GM12878 (cell line): ENCODE measurements around the gene MIR17HG. TPM values are rescaled to one million over a fixed set of nuclear protein-coding genes. Genes with fewer than 3 reads are reported as not detected.

Experiments
- ATAC-seq: fragments of 200-7000 bp; cut with Tn5 transposase; 3 replicates; pipeline ENCODE4 v1.9.1; 2020; ENCODE audit warnings: mild to moderate bottlenecking, moderate library complexity
- BruUV-seq: library from RNA; stranded (reverse); fragments of 400-500 nt; replicated peaks from 2 replicates; lab custom pipeline; 2021; lab: Mats Ljungman, UMichigan
- CTCF ChIA-PET: fragments of 300-600 bp; sonication (Branson Sonifier 250); formaldehyde crosslinking; extraction: SDS; loops from one replicate; lab custom pipeline; 2021; ENCODE audit warnings: inconsistent platforms; lab: Yijun Ruan, JAX
- POLR2A ChIA-PET: fragments of 350-600 bp; formaldehyde crosslinking; extraction: SDS; loops from one replicate; lab custom pipeline; 2021; ENCODE audit warnings: inconsistent platforms; lab: Charles Lee
- RAD21 ChIA-PET: fragments of 300-600 bp; sonication (Branson Sonifier 250); formaldehyde crosslinking; loops from one replicate; lab custom pipeline; 2023; ENCODE audit warnings: antibody characterized with exemption; ENCODE audit not compliant: unreplicated experiment; lab: Charles Lee
- SMC1A ChIA-PET: fragments of 300-600 bp; sonication (Branson Sonifier 250); formaldehyde crosslinking; loops from one replicate; lab custom pipeline; 2023; ENCODE audit not compliant: unreplicated experiment, uncharacterized antibody; lab: Charles Lee
- DNase-seq: peaks from one replicate; pipeline ENCODE4 v3.0.0-alpha.2; 2011; ENCODE audit warnings: low read depth, low spot score
- FAIRE-seq: peaks from 3 replicates; lab custom pipeline; 2011; peaks lifted over from hg19 to GRCh38; lab: Jason Lieb, UNC
- H2AFZ ChIP-seq: 2 replicates; pipeline ENCODE4 v1.6.0; 2011; ENCODE audit warnings: low read depth, low read length, control low read depth; ENCODE audit not compliant: control insufficient read depth
- H3K27ac ChIP-seq: 2 replicates; pipeline ENCODE4 v1.5.1; 2011; ENCODE audit warnings: control low read depth; ENCODE audit not compliant: control insufficient read depth, insufficient read depth
- H3K27me3 ChIP-seq, 2 experiments: replicated peaks in 1 of 2; 2 replicates each; pipeline versions ENCODE4 v1.6.0 to v1.6.1; 2011; ENCODE audit warnings: low read length in 1 of 2; ENCODE audit not compliant: control insufficient read depth in 2 of 2, insufficient read depth in 2 of 2
- H3K36me3 ChIP-seq, 2 experiments: 2 replicates each; pipeline ENCODE4 v1.5.1; 2011; ENCODE audit warnings: low read length in 1 of 2; ENCODE audit not compliant: control insufficient read depth in 2 of 2, insufficient read depth in 2 of 2
- H3K4me1 ChIP-seq: 2 replicates; pipeline ENCODE4 v1.6.1; 2011; ENCODE audit warnings: mild to moderate bottlenecking, low read length, moderate library complexity, mixed read lengths; ENCODE audit not compliant: control insufficient read depth, insufficient read depth
- H3K4me2 ChIP-seq: 2 replicates; pipeline ENCODE4 v1.6.0; 2011; ENCODE audit warnings: control low read depth; ENCODE audit not compliant: control insufficient read depth, insufficient read depth
- H3K4me3 ChIP-seq: fragments of 200-600 bp; sonication (generic); 2 replicates; pipeline ENCODE4 v1.5.1; 2016
- H3K79me2 ChIP-seq: 2 replicates; pipeline ENCODE4 v1.6.0; 2011; ENCODE audit warnings: low read length; ENCODE audit not compliant: control insufficient read depth, insufficient read depth
- H3K9ac ChIP-seq: 2 replicates; pipeline ENCODE4 v1.8.0; 2011; ENCODE audit warnings: low read length, control low read depth, mixed read lengths; ENCODE audit not compliant: control insufficient read depth, insufficient read depth
- H3K9me3 ChIP-seq: replicated peaks from 3 replicates; pipeline ENCODE4 v1.5.1; 2011; ENCODE audit warnings: mild to moderate bottlenecking, low read length; ENCODE audit not compliant: control insufficient read depth, insufficient read depth
- H4K20me1 ChIP-seq: 2 replicates; pipeline ENCODE4 v1.6.0; 2011; ENCODE audit not compliant: control insufficient read depth, insufficient read depth
- ASH2L ChIP-seq: fragments of 300-600, 200-600 bp; sonication (generic); IDR thresholded peaks from 2 replicates; pipeline ENCODE4 v1.6.1; 2017; ENCODE audit warnings: low read depth, mild to moderate bottlenecking, borderline replicate concordance
- BHLHE40 ChIP-seq, 2 experiments: fragments of 450-650 bp in 1 of 2; IDR thresholded peaks; 2 replicates each; pipeline ENCODE4 v1.6.1; 2011 to 2017; ENCODE audit warnings: low read depth in 2 of 2, borderline replicate concordance in 1 of 2, improper control_type of control experiment in 1 of 2, low read length in 1 of 2, mild to moderate bottlenecking in 1 of 2
- CHD4 ChIP-seq: fragments of 200-600 bp; sonication (generic); IDR thresholded peaks from 2 replicates; pipeline ENCODE4 v1.6.1; 2016; ENCODE audit warnings: mild to moderate bottlenecking
- EZH2 ChIP-seq: IDR thresholded peaks from 2 replicates; pipeline ENCODE4 v1.6.1; 2012; ENCODE audit warnings: low read depth, mild to moderate bottlenecking, control low read depth, inconsistent platforms, low read length, borderline replicate concordance; ENCODE audit not compliant: control insufficient read depth
- GATAD2B ChIP-seq: fragments of 450-650 bp; conservative IDR thresholded peaks from 2 replicates; pipeline ENCODE4 v1.6.1; 2017; ENCODE audit warnings: low read depth, mild to moderate bottlenecking, moderate library complexity
- IKZF2 ChIP-seq, 2 experiments: fragments of 450-650 bp; IDR thresholded peaks; 2 replicates each; pipeline ENCODE4 v1.6.1; 2017; ENCODE audit warnings: mild to moderate bottlenecking in 2 of 2, moderate library complexity in 2 of 2
- IRF5 ChIP-seq: fragments of 450-650 bp; IDR thresholded peaks from 2 replicates; pipeline ENCODE4 v1.6.1; 2017; ENCODE audit warnings: borderline replicate concordance
- LARP7 ChIP-seq: fragments of 450-650 bp; IDR thresholded peaks from 2 replicates; pipeline ENCODE4 v1.6.1; 2017; ENCODE audit warnings: mild to moderate bottlenecking
- MEF2A ChIP-seq: IDR thresholded peaks from 2 replicates; pipeline ENCODE4 v1.6.1; 2011; ENCODE audit warnings: low read depth, mild to moderate bottlenecking, low read length, moderate library complexity; ENCODE audit not compliant: insufficient read depth
- MEF2B ChIP-seq: fragments of 450-650 bp; IDR thresholded peaks from 2 replicates; pipeline ENCODE4 v1.6.1; 2018; ENCODE audit warnings: mild to moderate bottlenecking, moderate library complexity; ENCODE audit not compliant: partially characterized antibody, poor library complexity, severe bottlenecking
- NBN ChIP-seq: fragments of 450-650 bp; IDR thresholded peaks from 2 replicates; pipeline ENCODE4 v1.6.1; 2016
- NRF1 ChIP-seq: conservative IDR thresholded peaks from 2 replicates; pipeline ENCODE4 v1.6.1; 2011; ENCODE audit warnings: mild to moderate bottlenecking, low read depth, low read length, improper control_type of control experiment
- RBBP5 ChIP-seq: fragments of 200-600 bp; sonication (generic); conservative IDR thresholded peaks from 2 replicates; pipeline ENCODE4 v1.6.1; 2016
- RELA ChIP-seq: fragments of 450-650 bp; IDR thresholded peaks from 2 replicates; pipeline ENCODE4 v1.8.0; 2014; ENCODE audit warnings: borderline replicate concordance; ENCODE audit not compliant: partially characterized antibody
- RELB ChIP-seq: fragments of 450-650 bp; IDR thresholded peaks from 2 replicates; pipeline ENCODE4 v1.6.1; 2017; ENCODE audit warnings: low read depth, mild to moderate bottlenecking, moderate library complexity
- SMAD5 ChIP-seq: IDR thresholded peaks from 2 replicates; pipeline ENCODE4 v1.6.1; 2016; ENCODE audit warnings: antibody characterized with exemption, low read depth
- SREBF2 ChIP-seq: IDR thresholded peaks from 2 replicates; pipeline ENCODE4 v1.6.1; 2012; ENCODE audit warnings: mild to moderate bottlenecking, low read length
- SUPT20H ChIP-seq: IDR thresholded peaks from 2 replicates; pipeline ENCODE4 v1.6.1; 2011; ENCODE audit warnings: low read depth, mild to moderate bottlenecking, low read length, moderate library complexity, borderline replicate concordance; ENCODE audit not compliant: control insufficient read depth
- TBL1XR1 ChIP-seq: IDR thresholded peaks from 2 replicates; pipeline ENCODE4 v1.6.1; 2012; ENCODE audit warnings: low read depth, low read length, improper control_type of control experiment
- ZZZ3 ChIP-seq: IDR thresholded peaks from 2 replicates; pipeline ENCODE4 v1.6.1; 2011; ENCODE audit warnings: low read depth; ENCODE audit not compliant: control insufficient read depth, insufficient read length
- WGBS: methylation state at CpG from one replicate; pipeline ENCODE4 v1.1.6; 2016; ENCODE audit warnings: low lambda C conversion rate; ENCODE audit not compliant: insufficient replicate concordance, insufficient coverage; ENCODE audit errors: missing lambda C conversion rate; 5-methylcytosine and 5-hydroxymethylcytosine counted together
- in situ Hi-C: fragments of 300-500 bp; cut with MboI; formaldehyde crosslinking; loops from 9 replicates; pipeline ENCODE4 v1.14.3; 2018; ENCODE audit warnings: mixed read lengths
- intact Hi-C: fragments of 100-400 bp; cut with micrococcal nuclease; formaldehyde crosslinking; loops from one replicate; pipeline ENCODE4 v1.14.2; 2022; ENCODE audit not compliant: unreplicated experiment
- polyA plus RNA-seq, 11 experiments: library from polyadenylated mRNA; depleted of rRNA in 4 of 11; unstranded in 6 of 11; stranded (reverse) in 5 of 11; fragments of >200 nt; fragmentation: Nextera tagmentation in 4 of 11; fragmentation: Illumina TruSeq in 1 of 11; extraction: Ambion mirVana in 4 of 11; extraction: Trizol in 1 of 11; gene quantifications; 1 replicate in 1 of 11; 2 replicates in 10 of 11; pipeline versions ENCODE4 v1.2.1 to v1.2.3, GENCODE V29; 2011 to 2016; ENCODE audit warnings: inconsistent platforms in 2 of 11, missing spikeins in 2 of 11, low read depth in 1 of 11
- total RNA-seq, 4 experiments: library from RNA; depleted of rRNA in 3 of 4; stranded (reverse); fragments of >200 nt in 3 of 4; fragmentation: Illumina TruSeq in 1 of 4; extraction: Trizol in 1 of 4; gene quantifications; 2 replicates each; pipeline versions ENCODE4 v1.2.1 to v1.2.3, GENCODE V29; 2013 to 2021

MIR17HG gene
- total and polyA plus RNA-seq, 10 of the 15 experiments (the other 5 are each of a cell fraction or from before 2014, with no cell fraction given): 4.4 to 37.7 (median 15.1) TPM

GRCh38 chr13:91362908-91363307 lies 15.4 kb downstream of the MIR17HG start:
- ATAC-seq: no peak
- no peaks in the 10 kb centered on the region for H3K27me3 ChIP-seq

More at GRCh38 chr13:91362908-91363307, 15.4 kb downstream of the MIR17HG start:
- Histone ChIP-seq H3K9me3 (no peaks in the 10 kb centered on the region), H2AFZ (no peak overlapping the region), H3K36me3 (no peaks in the 10 kb centered on the region), H3K79me2 (no peaks in the 10 kb centered on the region), H3K4me2 (no peak overlapping the region), H3K4me1 (no peaks in the 10 kb centered on the region), H3K9ac (no peak overlapping the region), H3K27ac (no peak overlapping the region), H3K4me3 (no peak overlapping the region), H4K20me1 (no peaks in the 10 kb centered on the region)
- SMC1A ChIA-PET: interaction anchor here (1.0 kb wide), 1 partner anchor 35 kb away, joined by 4 read pairs; no protein-coding TSS in a partner anchor
- intact Hi-C loops (no loop called here), in situ Hi-C loops (no loop called here)
- no peak for TF ChIP-seq ZZZ3
- no peak for TF ChIP-seq SMAD5
- no peak for TF ChIP-seq MEF2A
- no peak for TF ChIP-seq RELA
- no peak for TF ChIP-seq CHD4
- no peak for TF ChIP-seq GATAD2B
- no peak for TF ChIP-seq IKZF2 (IDR thresholded peaks at IDR 0.05)
- no peak for TF ChIP-seq EZH2
- TF ChIP-seq TBL1XR1: no peak
- TF ChIP-seq RBBP5: no peak
- no peak for TF ChIP-seq LARP7
- no peak for TF ChIP-seq BHLHE40 (IDR thresholded peaks at IDR 0.05; ENCODE audit: borderline replicate concordance in 1 of 2, low read depth in 2 of 2, low read length in 1 of 2)
- TF ChIP-seq MEF2B: no peak
- TF ChIP-seq ASH2L: no peak
- TF ChIP-seq NBN: no peak
- no peak for TF ChIP-seq SREBF2
- TF ChIP-seq IRF5: no peak
- TF ChIP-seq NRF1: no peak
- TF ChIP-seq SUPT20H: no peak
- TF ChIP-seq RELB: no peak
- 60% methylated on average over 1 of the region's 1 CpG for WGBS
- DNase-seq (no peak), FAIRE-seq (no peak)
- CTCF ChIA-PET: interaction anchor here (0.7 kb wide), 1 partner anchor 11 kb away, joined by 3 read pairs; no protein-coding TSS in a partner anchor
- BruUV-seq: no TSS peak
- POLR2A ChIA-PET: no interaction called here
- RAD21 ChIA-PET: no interaction called here
